ENCODE measurements around the gene SPI1. TPM values are rescaled to one million over a fixed set of nuclear protein-coding genes. Genes with fewer than 3 reads are reported as not detected.
"Not testable (repeated sequence)": the region's sequence is repeated elsewhere in the genome, so short reads cannot be mapped to it uniquely, and the experiment has no call there.

The SPI1 gene
- total RNA-seq, 1 experiment from 2014 or later, result 0.31 TPM

DNA sequence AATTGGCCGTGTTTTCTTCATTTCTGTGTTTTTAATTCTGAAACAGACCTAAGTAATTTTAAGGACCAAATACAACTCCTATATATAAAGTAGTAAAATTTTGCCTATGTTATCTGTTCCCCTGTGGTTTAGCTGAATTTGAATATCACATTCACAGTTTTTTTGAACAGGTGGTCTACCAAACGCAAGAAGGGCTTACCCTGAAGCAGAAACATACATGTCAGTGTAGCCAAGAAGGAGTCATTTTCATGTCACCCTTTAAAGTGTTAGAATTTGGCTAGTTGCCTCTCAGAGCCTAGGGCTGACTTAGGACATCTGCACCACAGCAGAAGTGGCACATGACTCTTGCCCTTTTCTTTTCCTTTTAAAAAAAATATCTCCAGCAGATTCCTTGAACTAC is 60.2 kb downstream of the SPI1 start:
- ChIA-PET CTCF (no interaction called here), POLR2A (no interaction called here)
- Histone ChIP-seq H3K4me3 (ENCODE audit: low read depth in 2 of 2, low read length in 2 of 2) (no peak overlapping the region), H3K36me3 (ENCODE audit: control insufficient read depth, insufficient read depth, low read length) (no peaks in the 10 kb centered on the region), H3K27me3 (ENCODE audit: control insufficient read depth, insufficient read depth, low read length) (no peaks in the 10 kb centered on the region), H3K9me3 (ENCODE audit: control insufficient read depth, insufficient read depth, low read depth, low read length) (no peaks in the 10 kb centered on the region), H3K4me1 (ENCODE audit: control insufficient read depth, insufficient read depth, low read length) (no peaks in the 10 kb centered on the region), H3K27ac (ENCODE audit: low read length) (no peak overlapping the region)
- DNase-seq (ENCODE audit: low read depth, low spot score) (no peak), ATAC-seq (no peak)
- intact Hi-C loops (cut with micrococcal nuclease; ENCODE audit: unreplicated experiment), result no loop called here
- BruUV-seq (replicated peaks), result no TSS peak
- TF ChIP-seq, protein P1, sequence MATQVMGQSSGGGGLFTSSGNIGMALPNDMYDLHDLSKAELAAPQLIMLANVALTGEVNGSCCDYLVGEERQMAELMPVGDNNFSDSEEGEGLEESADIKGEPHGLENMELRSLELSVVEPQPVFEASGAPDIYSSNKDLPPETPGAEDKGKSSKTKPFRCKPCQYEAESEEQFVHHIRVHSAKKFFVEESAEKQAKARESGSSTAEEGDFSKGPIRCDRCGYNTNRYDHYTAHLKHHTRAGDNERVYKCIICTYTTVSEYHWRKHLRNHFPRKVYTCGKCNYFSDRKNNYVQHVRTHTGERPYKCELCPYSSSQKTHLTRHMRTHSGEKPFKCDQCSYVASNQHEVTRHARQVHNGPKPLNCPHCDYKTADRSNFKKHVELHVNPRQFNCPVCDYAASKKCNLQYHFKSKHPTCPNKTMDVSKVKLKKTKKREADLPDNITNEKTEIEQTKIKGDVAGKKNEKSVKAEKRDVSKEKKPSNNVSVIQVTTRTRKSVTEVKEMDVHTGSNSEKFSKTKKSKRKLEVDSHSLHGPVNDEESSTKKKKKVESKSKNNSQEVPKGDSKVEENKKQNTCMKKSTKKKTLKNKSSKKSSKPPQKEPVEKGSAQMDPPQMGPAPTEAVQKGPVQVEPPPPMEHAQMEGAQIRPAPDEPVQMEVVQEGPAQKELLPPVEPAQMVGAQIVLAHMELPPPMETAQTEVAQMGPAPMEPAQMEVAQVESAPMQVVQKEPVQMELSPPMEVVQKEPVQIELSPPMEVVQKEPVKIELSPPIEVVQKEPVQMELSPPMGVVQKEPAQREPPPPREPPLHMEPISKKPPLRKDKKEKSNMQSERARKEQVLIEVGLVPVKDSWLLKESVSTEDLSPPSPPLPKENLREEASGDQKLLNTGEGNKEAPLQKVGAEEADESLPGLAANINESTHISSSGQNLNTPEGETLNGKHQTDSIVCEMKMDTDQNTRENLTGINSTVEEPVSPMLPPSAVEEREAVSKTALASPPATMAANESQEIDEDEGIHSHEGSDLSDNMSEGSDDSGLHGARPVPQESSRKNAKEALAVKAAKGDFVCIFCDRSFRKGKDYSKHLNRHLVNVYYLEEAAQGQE (IDR thresholded peaks at IDR 0.05; ENCODE audit: insufficient read depth in 1 of 2, low read depth in 2 of 2, low read length in 1 of 2), result no peak
- TF ChIP-seq, protein P2, sequence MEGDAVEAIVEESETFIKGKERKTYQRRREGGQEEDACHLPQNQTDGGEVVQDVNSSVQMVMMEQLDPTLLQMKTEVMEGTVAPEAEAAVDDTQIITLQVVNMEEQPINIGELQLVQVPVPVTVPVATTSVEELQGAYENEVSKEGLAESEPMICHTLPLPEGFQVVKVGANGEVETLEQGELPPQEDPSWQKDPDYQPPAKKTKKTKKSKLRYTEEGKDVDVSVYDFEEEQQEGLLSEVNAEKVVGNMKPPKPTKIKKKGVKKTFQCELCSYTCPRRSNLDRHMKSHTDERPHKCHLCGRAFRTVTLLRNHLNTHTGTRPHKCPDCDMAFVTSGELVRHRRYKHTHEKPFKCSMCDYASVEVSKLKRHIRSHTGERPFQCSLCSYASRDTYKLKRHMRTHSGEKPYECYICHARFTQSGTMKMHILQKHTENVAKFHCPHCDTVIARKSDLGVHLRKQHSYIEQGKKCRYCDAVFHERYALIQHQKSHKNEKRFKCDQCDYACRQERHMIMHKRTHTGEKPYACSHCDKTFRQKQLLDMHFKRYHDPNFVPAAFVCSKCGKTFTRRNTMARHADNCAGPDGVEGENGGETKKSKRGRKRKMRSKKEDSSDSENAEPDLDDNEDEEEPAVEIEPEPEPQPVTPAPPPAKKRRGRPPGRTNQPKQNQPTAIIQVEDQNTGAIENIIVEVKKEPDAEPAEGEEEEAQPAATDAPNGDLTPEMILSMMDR (IDR thresholded peaks at IDR 0.05), result no peak
- no peak for TF ChIP-seq POLR2AphosphoS5 (IDR thresholded peaks at IDR 0.05; ENCODE audit: low read depth, low read length)
- in situ Hi-C loops (cut with HindIII; ENCODE audit: low pct_unique_long_range_greater_than_20kb, low sequenced_read_pairs), result no loop called here

DNA sequence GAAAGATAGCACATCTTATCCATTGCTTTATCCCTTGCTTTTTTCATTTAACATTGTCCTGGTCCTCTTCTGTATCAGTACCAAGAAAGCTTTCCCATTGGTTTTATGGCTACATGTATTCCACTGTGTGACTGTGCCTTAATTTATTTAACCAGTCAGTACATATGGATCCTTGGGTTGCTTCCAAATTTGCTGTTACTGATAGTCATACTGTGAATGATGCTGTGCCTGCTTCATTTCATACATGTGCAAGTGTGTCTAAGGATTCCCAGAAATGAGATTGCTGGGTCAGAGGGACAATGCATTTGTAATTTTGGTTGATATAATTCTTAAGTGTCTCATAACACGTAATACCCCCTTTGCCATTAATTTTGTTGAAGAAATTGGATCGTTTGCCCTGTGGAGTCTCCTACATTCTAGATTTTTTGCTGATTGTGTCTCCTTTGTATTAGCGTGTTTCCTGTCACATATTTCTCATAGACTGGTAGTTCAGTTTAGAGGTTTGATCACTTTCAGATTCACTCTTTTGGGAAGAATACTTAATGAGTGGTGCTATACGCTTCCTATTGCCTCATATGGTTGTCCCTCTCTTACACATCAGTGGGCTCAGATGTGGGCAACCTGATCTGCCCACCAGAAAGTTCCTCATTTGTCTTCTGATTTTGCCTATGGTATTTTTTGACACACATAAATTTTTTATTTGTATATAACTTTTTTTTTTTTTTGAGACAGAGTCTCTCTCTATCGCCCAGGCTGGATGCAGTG is 61.1 kb downstream of the SPI1 start:
- in situ Hi-C loops (cut with HindIII; ENCODE audit: low pct_unique_long_range_greater_than_20kb, low sequenced_read_pairs), result no loop called here
- H3K4me1 ChIP-seq (ENCODE audit: control insufficient read depth, insufficient read depth, low read length), result no peaks in the 10 kb centered on the region
- H3K4me3 ChIP-seq (ENCODE audit: low read depth in 2 of 2, low read length in 2 of 2), result no peak overlapping the region
- intact Hi-C loops (cut with micrococcal nuclease; ENCODE audit: unreplicated experiment), result no loop called here
- no peaks in the 10 kb centered on the region for H3K9me3 ChIP-seq (ENCODE audit: control insufficient read depth, insufficient read depth, low read depth, low read length)
- BruUV-seq (replicated peaks), result no TSS peak
- H3K27ac ChIP-seq (ENCODE audit: low read length), result no peak overlapping the region
- no peaks in the 10 kb centered on the region for H3K36me3 ChIP-seq (ENCODE audit: control insufficient read depth, insufficient read depth, low read length)
- ATAC-seq (no peak), DNase-seq (ENCODE audit: low read depth, low spot score) (no peak)
- POLR2A ChIA-PET, result no interaction called here
- CTCF ChIA-PET, result no interaction called here
- H3K27me3 ChIP-seq (ENCODE audit: control insufficient read depth, insufficient read depth, low read length), result no peaks in the 10 kb centered on the region
- TF ChIP-seq, protein P1 (IDR thresholded peaks at IDR 0.05; ENCODE audit: insufficient read depth in 1 of 2, low read depth in 2 of 2, low read length in 1 of 2), result no peak
- TF ChIP-seq TCF7L2 (IDR thresholded peaks at IDR 0.05; ENCODE audit: low read depth, low read length), result no peak
- TF ChIP-seq, protein P2 (IDR thresholded peaks at IDR 0.05), result no peak

DNA sequence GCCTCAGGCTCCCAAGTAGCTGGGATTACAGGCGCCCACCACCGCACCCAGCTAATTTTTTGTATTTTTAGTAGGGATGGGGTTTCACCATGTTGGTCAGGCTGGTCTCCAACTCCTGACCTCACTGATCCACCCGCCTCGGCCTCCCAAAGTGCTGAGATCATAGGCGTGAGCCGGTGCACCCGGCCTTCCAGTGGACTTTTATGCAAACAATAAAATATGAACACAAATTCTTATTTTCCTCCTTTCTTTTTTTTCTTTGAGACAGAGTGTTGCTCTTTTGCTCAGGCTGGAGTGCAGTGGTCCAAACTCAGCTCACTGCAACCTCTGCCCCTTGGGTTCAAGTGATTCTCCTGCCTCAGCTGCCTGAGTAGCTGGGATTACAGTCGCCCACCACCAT is 61.8 kb downstream of the SPI1 start:
- intact Hi-C loops (cut with micrococcal nuclease; ENCODE audit: unreplicated experiment); BruUV-seq (replicated peaks); in situ Hi-C loops (cut with HindIII; ENCODE audit: low pct_unique_long_range_greater_than_20kb, low sequenced_read_pairs); POLR2A ChIA-PET; H3K4me3 ChIP-seq (ENCODE audit: low read depth in 2 of 2, low read length in 2 of 2); DNase-seq (ENCODE audit: low read depth, low spot score); H3K9me3 ChIP-seq (ENCODE audit: control insufficient read depth, insufficient read depth, low read depth, low read length); H3K27ac ChIP-seq (ENCODE audit: low read length); H3K27me3 ChIP-seq (ENCODE audit: control insufficient read depth, insufficient read depth, low read length); H3K36me3 ChIP-seq (ENCODE audit: control insufficient read depth, insufficient read depth, low read length); CTCF ChIA-PET; ATAC-seq; H3K4me1 ChIP-seq (ENCODE audit: control insufficient read depth, insufficient read depth, low read length): not testable (repeated sequence)
